ENCODE measurements around the gene ZNF219.

The ZNF219 gene

DNA sequence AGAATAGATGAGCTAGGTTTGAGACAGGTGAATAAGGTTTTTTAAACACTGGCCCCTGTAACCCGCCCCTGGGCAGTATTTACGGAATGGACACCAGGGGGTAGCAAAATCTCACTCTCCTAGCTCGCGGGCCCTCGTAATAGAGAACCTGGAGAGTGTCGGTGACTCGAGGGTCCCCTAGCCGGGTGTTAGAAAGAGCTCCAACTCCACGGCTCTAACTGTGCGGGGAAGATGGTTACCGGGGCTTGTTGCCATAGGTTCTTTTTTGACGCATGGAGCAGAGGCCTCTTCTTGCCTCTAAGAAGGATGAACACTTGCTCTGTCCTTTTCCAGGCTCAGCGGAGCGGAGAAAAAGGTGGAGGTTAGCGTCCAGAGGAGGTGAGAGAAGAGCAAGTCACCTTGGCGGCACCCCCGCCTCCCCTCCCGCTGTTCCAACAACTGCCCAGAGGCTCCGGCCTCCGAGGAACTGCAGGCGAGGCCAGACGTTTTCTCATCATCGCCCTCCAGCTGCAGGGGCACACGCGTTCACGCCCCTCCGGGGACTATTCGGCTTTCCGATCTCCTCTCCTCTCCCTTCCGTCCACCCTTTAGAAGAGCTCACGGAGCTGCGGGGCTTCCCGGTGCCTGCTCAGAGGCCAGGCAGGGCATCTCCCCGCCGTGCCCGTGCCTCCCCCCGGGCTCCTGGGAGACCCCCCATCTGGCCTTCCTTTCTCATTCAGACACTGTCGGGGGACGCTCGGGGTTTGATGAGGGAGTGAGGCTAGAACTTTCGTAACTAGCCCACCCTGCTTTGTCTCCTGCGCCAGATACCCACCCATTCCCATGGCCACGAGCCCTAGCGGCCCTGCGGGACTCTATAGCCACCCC, 29.7 kb downstream of the ZNF219 start:
- DNase-seq (ENCODE audit: low spot score), result peak; percentile 59

DNA sequence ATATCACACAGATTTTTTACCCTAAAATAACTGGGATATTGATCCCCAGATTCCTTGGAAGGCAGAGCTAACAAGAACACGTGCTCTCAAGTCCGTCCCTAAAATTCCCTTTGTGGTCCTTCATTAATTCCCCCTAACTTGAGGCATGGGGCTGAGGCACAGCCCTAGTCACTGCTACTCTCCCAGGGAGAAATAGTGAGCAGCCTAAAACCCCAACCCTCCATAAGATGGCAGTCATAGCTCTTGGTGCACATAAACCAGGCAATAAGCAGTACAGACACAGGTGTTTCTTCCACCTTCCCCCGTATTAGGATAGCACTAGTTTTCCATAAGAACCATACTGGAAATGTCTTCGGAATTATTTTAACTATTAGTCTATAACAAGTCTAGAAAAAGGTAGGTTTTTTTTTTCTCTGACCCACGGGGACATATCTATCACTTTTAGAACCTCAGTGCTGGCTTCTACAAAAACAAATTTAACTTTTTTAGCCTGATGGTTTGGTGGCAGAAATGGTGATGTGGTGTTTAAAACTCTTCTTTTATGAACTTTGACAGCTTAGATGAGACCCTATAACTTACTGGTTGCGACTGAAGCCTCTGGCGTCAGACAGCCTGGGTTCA, 31.5 kb downstream of the ZNF219 start:
- peak; percentile 45 for DNase-seq (ENCODE audit: low spot score)

DNA sequence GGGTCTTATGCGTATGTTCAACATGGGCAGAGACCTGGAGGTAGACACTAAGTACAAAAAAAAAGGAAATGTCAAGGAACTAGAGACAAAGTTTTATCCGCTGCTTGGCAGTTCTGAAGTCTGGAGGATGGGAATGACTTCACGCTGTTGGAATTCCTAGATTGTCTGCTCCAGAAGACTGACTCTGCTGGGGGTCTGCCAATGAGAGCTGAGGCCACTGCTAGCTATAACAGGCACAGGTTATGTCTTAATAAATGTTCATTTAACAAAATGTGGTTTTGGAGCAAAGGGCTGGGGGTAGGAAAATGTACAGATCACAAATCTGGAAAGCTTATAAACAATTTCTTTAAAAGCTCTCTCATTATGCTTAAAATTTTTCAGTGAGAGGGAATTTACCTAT, 35.0 kb downstream of the ZNF219 start:
- no peak for DNase-seq (ENCODE audit: low spot score)

DNA sequence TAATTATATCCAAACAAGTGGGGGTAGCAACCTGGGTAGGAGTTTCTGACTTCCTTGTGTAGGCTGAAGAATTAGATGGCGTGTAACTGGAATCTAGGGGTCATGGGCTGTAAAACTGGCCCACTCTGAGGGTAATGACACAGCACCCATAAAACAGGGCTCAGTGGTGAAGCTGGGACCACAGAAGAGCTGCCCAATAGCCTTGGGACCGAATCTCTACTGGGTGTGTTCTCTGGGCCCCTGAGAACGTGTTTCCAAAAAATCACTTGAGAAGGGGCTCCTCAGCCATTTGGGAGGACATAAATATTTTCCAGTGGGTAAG, 37.1 kb downstream of the ZNF219 start:
- no peak for DNase-seq (ENCODE audit: low spot score)

DNA sequence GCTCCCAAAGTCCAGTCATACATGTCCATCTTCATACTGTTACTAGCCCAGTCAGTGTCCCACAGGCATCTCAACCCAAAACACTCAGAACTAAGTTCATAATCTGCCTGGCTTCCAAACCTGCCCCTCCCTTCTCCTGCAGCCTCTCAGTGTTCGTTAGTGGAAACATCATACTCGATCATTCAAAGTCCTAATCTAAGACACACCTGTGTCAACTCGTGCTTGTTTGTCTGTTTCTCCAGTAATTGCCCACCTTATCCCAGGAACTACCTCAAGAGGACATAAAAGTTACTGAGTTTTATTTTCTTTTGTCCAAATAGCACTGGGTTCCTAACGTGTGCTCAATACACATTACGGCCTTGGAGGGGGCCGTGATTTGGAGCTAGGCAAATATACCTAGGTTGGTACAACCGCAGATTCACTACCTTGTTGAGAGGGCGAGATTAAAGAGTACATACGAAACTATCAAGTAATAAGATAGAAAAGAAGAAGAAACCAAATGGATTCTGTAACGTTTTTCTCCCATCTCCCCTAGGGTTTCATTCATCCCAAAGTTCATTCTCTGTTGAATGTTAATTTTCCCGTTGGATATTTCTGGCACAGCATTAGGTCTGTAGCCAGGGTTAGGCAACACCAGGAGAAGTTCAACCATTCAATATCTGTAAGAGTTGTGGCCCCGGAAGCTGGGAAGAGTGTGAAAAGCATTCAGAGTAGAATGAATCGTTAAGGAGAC, 37.7 kb downstream of the ZNF219 start:
- no peak for DNase-seq (ENCODE audit: low spot score)

DNA sequence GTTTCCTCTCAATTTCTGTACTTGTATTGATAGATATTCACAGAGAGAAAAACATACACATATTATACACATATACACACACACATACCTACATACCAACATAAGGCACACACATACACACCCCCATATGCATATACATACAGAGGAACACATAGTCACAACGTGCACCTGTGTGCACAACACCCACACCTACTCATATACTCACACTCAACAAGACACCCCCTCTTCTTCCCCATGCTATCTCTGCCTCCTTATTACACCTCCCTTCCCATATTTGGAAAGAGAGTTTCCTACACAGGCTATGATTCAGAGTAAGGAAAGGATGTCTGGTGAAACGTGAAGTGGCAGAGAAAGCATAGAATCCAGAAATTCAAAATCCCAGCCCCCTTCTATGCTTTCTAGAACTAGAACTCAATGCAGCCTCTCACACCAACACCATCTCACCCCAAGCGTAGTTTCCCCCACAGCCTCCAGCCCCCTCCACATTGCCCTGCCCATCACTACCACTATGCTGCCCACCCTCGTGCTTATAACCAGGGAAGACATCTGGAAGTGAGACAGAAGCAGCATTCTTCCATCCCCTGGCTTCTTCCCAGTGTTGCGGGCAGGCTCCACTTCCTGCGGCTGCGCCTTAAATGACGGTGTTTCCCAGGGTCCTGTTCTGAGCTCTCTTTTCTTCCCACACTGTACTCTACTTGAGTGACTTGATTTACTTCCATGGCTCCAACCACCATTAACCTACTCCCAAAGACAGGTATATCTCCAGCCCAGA, 38.4 kb downstream of the ZNF219 start:
- DNase-seq (ENCODE audit: low spot score), result no peak

DNA sequence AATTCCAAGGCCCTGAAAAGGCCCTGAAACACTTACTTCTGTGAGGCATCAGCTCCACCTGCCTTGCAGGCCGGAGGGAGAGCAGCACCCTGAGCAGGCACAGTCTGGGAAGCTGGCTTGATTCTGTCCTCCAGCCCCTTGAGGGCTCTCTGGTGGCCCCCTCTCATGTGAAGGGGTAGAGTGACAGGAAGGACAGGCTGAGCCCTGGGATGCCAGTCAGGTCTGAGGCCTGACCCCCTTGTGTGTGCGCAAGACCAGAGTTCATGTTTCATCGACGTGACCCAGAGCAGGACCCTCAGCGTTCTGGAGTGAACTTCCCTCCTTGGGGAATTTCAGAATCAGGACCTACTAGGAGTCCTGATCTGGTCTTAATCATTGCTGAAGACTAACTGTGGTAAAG, 39.6 kb downstream of the ZNF219 start:
- no peak for DNase-seq (ENCODE audit: low spot score)

DNA sequence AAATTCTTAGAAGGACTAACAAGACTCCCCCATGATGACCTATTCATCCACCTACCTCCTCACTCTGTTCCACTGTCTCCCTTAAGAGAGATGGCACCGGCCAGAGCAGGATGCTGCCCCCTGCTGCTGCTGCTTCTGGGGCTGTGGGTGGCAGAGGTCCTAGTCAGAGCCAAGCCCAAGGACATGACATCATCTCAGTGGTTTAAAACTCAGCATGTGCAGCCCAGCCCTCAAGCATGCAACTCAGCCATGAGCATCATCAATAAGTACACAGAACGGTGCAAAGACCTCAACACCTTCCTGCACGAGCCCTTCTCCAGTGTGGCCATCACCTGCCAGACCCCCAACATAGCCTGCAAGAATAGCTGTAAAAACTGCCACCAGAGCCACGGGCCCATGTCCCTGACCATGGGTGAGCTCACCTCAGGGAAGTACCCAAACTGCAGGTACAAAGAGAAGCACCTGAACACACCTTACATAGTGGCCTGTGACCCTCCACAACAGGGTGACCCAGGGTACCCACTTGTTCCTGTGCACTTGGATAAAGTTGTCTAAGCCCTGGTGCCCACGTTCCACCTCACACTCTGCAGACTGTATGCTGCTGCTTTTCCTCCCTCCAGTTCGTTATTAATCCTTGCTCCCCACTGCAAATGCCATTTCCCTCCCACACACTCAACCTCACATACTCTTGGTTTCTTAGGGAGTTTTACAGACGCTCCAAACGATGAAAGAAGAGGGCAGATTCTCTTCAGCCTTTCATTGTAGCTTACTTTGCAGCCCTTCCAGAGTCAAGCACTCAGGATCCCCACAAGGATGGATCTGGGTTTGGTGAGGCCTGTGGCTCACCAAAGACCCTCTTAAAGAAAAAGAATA, 40.4 kb downstream of the ZNF219 start, which contains the start of gene RNASE8:
Gene RNASE8 (plus strand): TSS at position 20 of the 873 bp plus-strand sequence. CDS start 71 bp downstream, at position 91.
- DNase-seq (ENCODE audit: low spot score), result peak; percentile 7

DNA sequence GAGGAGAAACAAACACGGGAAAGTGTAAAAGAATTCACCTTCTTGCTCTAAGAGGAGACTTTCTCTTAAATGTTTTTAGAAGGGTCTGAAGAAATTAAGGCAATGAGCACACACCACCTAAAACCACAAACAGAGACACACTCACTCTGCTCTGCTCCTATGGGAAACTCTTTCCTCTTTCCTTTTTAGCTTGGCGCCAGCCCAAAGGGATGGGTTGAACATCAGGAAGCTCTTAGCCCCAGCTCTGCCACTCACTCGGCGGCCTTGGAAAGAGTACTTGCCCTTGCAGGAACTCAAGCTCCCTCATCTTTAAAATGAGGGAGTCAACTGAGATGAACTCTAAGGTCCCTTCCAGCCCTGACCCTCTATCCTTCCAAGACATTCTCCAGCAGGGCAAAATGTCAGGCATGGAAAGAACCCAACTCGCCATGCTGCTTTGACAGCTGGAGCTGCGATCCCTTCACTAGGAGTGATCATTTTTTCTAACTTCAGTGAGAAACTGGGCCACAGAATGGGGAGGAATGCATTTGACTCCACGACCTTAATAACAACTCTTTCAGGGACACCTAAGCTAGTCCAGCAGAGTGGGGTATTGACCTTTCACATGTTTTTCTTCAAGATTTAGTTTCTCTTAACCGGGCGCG, 41.8 kb downstream of the ZNF219 start:
- no peak for DNase-seq (ENCODE audit: low spot score)

DNA sequence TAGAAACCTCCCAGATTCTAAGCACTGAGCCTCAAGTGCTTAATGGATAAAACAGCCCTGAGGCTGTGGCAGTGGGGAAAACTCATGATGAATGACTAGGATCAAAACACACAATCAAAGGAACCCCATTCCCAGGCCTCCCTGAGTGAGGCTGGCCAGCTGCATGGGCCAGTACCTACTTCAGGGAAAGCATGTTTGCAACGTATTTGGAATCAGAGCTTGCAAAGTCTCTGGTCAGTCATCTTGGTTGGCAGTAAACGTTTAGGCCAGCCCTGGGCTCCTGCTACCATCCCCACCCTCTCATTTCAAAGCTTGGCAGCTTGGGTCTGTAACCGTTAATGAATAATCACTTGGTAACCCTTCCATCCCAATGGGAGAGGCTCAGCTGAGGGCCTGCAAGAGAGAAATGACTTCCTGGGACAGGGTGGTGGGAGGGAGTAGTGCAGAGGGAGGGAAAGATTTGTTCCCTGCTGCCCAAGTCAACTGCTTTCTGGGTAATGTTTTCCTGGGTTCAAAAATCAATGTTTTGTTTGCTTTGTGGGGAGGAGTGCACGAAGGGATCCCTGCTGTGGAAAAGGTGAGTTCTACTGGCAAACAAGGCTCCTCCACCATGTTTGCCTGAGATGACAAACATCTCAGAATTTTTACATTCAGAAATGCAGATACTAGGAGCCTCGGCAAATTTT, 42.9 kb downstream of the ZNF219 start:
- DNase-seq (ENCODE audit: low spot score), result no peak

DNA sequence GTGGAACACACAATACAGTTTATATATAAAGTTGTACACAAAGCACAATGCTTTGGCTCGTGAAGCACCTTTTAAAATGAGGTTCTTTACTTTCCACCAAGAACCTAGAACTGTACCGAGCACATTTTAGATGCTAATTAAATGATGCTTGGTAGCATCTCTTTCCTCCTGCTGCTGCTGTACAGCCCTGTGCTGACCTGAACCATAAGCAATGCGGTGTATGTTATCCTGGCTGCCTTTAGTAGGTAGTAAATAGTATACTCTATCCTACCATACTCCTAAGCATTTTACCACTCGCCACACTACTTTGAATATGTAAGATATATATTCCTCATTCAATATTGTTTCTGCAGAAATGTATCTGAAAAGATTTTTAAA, 43.7 kb downstream of the ZNF219 start:
- no peak for DNase-seq (ENCODE audit: low spot score)

DNA sequence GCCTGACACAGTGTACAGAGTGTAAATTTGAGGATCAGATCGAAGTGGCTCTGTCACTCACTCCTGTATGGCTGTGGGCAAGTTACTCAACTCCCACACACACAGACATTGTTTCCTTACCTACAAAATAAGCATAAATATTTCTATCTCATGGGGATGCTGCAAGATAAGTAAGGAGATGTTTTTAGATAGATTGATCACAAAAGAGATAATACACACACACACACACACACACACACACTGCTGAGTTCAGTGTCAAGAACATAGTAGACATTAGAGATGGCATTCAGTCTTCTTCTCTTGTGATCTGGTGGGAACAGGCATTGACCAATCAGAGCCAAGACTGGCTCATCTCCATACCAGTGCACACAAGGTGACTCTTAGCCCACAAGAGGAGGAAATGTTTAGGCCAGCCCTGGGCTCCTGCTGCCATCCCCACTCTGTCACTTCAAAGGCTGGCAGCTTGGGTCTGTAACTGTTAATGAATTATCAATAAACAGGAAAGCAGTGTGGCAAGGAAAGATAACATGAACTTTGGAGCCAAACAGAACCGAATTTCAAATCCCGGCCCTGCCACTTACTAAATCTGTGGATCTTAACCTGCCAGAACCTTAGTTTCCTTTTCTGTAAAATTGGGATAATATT, 44.2 kb downstream of the ZNF219 start:
- DNase-seq (ENCODE audit: low spot score), result peak; percentile 26

DNA sequence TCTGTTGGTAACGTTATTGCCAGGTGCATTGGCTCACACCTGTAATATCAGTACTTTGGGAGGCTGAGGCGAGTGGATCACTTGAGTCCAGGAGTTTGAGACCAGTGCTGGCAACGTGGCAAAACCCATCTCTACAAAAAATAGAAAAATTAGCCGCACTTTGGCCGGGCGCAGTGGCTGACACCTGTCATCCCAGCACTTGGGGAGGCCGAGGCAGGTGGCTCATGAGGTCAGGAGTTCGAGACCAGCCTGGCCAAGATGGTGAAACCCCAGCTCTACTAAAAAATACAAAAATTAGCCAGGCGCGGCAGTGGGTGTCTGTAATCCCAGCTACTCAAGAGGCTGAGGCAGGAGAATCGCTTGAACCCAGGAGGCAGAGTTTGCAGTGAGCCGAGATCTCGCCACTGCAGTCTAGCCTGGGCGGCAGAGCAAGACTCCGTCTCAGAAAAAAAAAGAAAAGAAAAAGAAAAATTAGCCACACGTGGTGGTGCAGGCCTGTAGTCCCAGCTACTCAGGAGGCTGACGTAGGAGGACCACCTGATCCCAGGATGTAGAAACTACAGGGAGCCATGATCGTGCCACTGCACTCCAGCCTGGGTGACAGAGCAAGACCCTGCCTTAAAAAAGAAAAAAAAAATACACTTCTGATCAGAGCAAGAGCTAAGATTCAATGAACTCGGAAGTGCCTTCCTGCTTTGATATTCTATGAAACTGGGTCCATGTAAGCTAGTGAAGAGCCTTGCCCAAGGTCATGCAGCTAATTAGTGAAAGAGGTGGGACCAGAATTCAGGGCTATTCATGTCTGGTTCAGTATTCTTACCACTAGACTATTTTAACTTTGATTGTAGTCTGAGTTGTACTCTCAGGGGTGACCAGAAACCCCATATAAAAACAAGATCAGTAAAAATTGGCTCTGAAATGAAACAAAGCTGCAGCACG, 45.0 kb downstream of the ZNF219 start:
- DNase-seq (ENCODE audit: low spot score), result no peak

DNA sequence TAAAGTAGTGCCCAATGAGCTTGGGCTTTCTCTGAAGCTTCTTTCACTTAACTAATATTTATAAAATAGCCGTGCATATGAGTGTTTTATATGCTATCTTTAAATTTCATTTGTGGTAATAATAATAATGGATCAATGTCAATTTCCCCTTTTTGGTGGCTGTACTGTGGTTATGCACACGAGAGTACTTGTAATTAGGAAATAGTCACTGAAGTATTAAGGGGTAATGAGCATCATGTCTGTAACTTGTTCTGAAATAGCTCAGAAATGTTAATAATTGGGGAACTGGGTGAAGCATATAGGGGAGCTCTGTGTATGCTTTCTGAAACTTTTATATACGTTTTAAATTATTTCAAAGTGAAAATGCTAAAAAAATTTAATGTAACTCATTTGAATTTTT, 47.9 kb downstream of the ZNF219 start:
- DNase-seq (ENCODE audit: low spot score), result no peak

DNA sequence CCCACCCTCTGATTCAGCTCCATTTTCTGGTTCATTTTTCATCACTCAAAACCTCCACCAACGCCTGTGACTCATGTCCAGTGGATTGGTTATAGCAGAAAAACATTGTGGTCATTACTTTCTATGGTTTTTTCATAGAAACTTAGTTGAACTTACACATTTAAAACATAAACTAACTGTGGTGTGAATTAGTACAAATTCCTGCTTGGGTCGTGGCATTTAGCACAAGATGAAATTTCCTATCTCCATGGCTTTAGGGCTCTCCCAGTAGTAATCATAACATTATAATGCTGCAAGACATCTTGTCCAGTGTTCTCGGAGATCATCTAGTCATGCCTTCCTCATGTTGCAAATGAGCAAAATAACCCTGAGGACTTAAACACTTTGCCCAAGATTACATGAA, 49.2 kb downstream of the ZNF219 start:
- DNase-seq (ENCODE audit: low spot score), result no peak

DNA sequence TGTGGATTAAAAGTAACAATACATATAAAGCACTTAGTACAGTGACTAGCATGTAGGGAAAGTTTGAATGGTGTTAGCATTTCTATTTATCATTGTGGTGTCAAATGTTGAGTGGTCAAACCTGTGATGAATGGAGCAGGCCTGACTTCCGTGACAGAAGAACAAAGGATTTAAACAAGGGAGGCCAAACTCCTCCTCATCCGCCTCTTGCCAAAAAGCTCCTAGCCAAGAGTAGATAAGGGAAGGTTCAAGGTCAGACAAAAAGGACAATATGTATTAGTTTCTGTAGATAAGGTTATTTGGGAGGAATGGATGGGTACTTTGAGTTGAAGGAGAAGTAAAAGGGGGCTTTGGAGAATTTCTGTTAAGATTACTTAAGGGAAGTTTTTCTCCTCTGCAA, 49.8 kb downstream of the ZNF219 start:
- no peak for DNase-seq (ENCODE audit: low spot score)

DNA sequence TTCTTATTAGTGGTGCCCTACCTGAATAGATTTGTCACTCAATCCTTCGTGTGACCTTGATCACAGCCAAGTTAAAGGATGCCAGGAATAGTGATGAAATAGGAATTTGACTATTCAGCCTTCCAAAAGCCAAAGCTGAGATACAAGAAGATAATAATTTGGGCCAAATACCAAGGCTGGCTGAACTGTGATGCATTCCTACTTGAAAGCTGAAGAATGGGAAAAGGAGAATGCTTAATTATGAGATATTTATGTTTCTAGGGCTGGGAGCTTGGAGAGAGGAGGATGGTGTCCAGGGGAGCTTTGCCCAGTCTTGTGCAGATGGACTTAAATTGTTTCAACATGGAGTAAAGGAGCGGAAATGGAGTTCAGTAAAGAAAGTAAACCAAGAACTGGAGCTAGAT, 51.1 kb downstream of the ZNF219 start:
- DNase-seq (ENCODE audit: low spot score), result no peak

DNA sequence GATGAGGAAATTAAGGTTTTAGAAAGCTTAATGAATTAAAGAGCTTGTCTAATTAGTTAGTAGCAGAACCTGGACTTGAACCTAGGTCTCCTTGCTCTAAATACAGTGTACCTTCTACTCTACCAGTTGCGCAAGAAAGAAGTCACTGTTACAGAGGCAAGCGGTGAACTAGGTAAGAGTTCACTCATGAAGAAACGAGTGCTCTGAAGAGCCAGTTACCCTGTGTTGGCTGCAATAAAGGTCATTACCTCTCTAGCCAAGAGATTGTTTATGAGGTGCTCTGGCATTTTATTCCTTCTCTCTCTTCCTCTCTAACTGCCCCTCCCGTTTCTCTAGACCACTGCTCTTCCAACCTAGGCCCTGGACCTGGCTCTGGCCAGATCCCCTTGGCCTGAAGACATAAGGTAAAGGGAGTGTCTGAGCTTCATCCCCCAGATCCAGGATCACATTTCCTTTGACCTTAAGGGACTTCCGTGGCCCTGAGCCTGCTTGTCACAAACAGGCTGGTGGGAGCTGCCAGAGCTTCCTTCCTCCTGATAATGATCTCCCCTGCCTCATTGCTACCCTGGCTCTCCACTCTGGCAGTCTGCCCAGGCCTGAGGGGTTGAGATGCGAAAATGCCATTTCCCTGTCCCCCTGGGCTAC, 54.4 kb downstream of the ZNF219 start:
- DNase-seq (ENCODE audit: low spot score), result no peak

All from SW480 (cell line).